Stimulated activated CD8-positive, alpha-beta memory T cell treated with anti-CD3 and anti-CD28 coated beads, Interleukin-15, amount 100 ng/mL, for 1 hour (primary cell): Measurements from ENCODE around the gene EFNB1.

ENCODE experiments used
- DNase-seq: peaks from one replicate; pipeline ENCODE4 v3.0.0-alpha.2; 2020; ENCODE audit warnings: low read depth

Gene EFNB1

DNA sequence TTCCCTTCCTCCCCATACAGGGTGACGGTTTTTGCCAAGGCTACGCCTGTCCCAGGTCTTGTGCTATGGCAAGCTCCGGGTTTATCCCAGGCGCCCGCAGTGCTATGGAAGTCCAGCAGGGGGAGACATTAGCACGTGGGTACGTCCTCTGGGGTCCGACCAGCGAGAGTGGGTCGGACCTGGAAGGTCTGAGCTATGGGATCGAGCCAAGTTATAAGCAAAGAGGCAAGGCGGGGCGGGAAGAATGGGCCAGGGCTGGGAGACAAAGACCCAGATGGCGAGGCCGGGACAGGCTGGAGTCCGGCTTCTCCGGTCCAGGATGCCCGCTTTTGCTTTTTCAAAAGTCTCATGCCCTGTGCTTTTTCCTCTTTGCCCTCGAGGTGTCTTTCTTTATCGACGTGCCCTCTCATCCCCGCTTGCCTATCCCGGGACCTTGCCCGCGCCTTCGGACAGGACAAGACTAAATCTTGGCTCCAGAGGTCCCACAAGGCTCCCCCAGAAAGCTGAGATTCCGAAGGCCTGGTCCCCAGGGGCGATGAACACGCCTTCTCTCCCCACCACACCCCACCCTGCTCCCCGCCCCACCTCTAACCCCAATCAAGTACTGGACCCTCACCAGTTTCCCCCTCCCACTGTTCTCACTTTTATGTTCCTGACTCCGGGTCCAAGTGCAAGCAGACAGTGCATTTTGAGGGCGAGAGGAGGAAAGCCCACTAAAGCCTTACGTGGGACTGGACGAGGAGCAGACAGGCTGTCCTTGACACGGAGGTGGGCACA lies 785 bp upstream of the EFNB1 start:
- peak; percentile 66 for DNase-seq

DNA sequence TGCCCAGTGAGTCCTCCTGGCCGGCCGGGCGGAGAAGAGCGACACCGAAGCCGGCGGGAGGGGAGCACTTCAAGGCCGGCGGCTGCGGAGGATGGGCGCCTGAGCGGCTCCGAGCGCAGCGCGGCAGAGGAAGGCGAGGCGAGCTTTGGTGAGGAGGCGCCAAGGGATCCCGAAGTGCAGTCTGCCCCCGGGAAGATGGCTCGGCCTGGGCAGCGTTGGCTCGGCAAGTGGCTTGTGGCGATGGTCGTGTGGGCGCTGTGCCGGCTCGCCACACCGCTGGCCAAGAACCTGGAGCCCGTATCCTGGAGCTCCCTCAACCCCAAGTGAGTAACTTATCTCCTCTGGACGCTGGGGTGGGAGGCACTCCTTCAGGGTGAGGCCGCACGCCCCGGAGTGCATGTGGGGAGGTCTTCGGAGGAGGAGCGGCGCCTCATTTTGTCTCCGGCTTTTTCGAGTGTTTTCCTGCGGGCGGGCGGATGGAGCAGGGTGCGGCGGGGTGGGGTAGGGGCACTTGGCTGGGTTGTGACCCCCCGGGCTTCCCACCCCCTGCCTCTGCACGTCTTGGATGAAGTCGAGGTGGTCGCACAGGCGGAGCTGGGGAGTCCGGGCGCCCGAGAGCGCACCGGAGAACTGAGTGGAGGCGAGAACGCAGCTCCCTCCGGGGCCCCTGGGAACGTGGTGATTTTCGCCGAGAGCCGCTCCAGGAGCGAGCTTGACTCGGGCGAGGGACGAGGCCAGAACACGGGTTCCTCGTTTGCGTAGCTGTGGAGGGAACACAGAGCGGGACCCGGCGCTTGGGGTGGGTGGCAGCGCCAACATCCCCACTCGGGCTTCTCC lies 979 bp downstream of the EFNB1 start:
- DNase-seq, result no peak

GRCh38 chrX:68830419-68831404 lies 1.9 kb downstream of the EFNB1 start:
- DNase-seq, result no peak

DNA sequence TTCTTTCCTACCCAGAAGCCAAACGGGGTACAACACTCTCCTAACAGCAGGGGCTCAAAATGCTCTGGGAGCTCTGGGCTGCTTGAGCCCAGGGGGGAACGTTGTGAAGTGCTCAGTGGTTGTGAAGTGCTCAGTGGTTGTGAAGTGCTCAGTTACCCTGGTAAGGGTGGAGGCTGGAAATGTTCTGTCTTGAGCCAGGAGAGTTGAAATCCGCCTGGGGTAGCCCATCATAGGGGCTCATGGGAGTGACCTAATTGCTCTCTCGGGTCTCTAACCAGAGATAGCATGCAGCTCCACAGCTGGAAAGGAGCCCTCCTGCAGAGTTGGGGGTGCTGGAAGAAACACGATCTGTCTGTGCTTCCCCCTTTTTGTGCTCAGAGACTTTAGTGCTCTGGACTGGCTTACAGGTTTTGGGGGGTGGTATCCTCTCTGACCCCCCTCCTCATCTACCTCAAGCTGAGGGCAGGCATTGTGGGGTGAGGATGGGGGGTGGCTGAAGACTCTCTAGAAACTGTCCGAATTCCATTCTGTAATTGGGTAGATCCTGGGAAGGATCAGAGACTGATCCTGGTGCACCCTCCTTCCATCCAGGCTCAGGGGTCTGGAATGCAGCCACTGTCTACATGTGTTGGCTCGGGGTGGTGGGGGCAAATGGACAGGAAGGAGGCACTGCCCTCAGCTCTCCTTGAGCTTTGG lies 2.7 kb downstream of the EFNB1 start:
- no peak for DNase-seq

DNA sequence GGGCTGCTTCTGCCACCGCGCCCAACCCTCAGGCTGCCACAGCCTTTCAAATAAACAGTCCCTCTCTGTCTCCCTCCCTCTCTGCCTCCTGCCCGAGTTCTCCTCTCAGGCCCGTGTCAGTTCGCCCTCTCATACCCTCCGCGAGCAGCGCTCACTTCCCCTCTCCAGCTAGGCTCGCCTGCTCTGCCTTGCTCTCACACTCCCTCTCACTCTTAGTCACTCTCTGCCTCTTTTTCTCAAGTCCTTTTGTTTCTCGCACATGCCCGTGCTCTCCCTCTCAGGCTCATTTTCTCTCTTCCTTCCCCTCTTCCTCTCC lies 3.2 kb downstream of the EFNB1 start:
- DNase-seq, result no peak

GRCh38 chrX:68832516-68833447 lies 4.0 kb downstream of the EFNB1 start:
- DNase-seq, result no peak

GRCh38 chrX:68833448-68833805 lies 4.6 kb downstream of the EFNB1 start:
- no peak for DNase-seq

GRCh38 chrX:68833855-68834331 lies 5.1 kb downstream of the EFNB1 start:
- DNase-seq, result no peak

DNA sequence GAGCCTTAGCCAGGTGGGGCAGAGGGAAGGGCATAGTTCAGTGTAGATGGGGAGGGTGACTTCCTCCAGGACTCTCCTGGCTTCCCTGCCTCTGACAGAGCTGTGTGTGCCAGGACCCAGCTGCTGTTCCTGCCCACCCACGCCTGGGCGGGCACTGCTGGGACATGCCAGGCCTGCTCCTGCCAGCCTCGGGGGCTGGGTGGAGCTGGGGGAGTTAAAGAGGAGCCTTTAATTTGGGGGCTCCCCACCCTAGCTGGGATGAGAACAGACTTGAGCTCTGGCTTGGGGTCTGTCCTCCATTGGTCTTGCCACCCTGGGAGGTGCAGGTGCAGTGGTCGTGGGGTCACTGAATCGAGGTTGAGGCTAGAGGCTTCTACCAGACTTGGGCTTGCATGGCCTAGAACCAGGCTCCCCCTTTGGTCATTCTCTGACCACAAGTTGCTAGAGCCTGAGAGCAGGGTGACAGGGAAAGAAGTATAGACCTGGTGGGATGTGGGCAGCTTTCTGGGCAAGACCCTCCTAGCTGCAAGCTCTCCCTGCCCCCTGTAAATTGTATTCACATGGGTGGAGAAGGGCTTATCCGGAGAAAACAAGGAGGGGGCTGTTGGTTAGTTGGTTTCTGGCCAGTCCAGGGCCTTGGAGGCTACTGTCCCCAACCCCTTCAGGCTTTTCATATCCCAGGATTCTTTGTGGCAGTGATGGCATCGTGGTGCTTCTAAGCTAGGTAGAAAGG lies 5.7 kb downstream of the EFNB1 start:
- DNase-seq, result no peak

GRCh38 chrX:68835104-68835442 lies 6.3 kb downstream of the EFNB1 start:
- DNase-seq, result no peak

- no peak for DNase-seq
Measured at GRCh38 chrX:68835468-68835867, 6.6 kb downstream of the EFNB1 start.

DNA sequence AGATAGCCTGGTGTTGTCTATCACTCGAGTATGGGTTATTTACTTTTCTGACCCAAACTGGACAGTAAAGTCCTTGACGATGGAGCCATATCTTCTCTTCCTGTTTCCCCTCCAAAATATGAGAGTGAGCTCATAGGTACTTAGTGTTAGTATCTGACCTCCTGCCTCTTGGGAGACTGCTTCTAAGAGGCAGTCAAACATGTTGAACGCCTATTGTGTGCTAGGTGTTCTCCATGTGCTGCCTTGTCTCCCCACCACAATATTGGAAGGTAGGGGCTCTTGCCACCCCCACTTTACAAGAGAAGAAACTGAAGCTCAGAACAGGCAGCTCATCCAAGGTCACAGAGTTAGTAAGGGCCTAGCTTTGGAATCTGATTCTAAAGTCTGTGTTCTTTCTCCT lies 8.3 kb downstream of the EFNB1 start:
- DNase-seq, result no peak

GRCh38 chrX:68838571-68838910 lies 9.7 kb downstream of the EFNB1 start:
- no peak for DNase-seq

GRCh38 chrX:68839771-68840170 lies 10.9 kb downstream of the EFNB1 start:
- no peak for DNase-seq

GRCh38 chrX:68840256-68840655 lies 11.4 kb downstream of the EFNB1 start:
- no peak for DNase-seq

DNA sequence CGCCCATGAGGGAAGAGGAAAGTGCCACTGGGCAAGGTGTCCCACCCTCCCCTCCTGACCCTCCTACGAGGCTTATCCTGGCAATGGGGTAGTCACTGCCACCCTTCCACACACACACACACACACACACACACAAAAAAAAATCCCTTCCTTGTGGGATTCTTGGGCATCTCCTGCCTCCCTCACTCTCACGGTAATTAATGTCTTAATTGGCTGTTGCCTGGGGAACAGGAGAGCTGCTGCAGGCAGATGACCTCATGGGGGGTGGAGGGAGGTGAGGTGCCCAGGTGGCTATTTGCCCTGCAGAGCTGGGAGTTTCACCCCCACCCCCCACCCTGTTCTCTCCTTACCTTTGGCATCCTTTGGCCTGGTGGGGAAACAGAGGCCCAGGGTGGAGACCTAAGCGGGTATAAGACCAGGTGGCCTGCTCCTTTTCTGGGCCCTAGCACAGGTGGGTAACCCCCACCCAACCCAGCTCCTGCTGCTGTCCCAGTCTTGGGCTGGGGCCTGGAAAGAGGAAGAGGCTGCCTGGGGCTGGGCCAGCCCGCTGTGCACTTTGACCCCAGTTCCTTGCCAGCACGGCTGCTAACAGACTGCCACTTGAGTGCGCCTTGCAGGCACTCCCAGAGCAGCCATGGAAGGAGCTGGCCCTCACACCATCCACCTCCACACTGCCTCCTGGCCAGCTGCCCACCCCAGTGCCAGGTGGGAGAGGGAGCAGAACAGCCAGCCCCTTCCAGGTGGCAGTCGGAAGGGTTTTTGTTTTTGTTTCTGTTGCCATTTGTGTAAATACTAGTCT lies 12.6 kb downstream of the EFNB1 start:
- DNase-seq, result no peak

- no peak for DNase-seq
Measured at GRCh38 chrX:68842351-68842750, 13.5 kb downstream of the EFNB1 start.

DNA sequence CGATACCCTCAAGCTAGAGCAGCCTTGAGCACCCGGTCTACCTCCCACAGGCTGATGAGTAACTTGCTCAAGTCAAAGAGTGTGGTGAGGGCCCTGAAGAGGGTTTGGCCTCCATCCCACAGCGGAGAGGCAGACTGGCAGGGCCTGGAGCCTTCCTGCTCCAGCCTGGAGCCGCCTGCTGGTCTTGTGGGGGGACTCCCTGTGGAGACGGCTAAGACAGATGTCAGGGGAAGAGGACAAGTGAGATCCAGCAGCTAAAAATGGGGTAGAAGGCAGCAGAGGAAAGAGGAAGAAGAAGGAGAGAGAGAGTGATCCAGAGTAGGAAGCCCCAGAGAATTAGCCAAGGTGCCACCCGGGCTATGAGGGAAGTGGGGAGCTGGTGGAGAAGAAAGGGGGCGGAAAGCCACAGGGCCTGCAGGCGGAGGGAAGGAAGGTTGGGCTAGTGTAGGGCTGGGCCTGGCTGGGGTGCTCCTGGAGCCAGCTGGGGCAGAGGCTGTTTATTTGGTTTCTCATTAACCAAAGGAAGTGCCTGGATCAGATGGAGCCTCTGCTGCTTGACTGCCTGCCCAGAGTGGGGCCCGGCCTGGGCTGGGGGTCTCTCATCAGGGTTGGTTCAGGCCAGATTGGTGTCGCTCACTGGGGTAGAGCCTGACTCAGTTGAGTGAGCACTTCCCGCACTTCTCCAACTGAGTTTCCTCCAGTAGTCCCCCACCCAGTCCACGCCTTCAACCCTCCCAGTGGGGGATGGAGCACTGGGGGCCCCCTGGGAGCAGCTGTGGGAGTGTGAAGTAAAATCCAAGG lies 14.2 kb downstream of the EFNB1 start:
- DNase-seq, result no peak
